Hematopoietic multipotent progenitor cell treated with erythropoietin and hydrocortisone succinate and interleukin-3 and kit ligand, for 15 days (in vitro differentiated cells): ENCODE results near the gene NFKB1.

Experiments
- DNase-seq: peaks from one replicate; pipeline ENCODE4 v3.0.0-alpha.2; 2015; ENCODE audit warnings: low spot score

NFKB1 gene

DNA sequence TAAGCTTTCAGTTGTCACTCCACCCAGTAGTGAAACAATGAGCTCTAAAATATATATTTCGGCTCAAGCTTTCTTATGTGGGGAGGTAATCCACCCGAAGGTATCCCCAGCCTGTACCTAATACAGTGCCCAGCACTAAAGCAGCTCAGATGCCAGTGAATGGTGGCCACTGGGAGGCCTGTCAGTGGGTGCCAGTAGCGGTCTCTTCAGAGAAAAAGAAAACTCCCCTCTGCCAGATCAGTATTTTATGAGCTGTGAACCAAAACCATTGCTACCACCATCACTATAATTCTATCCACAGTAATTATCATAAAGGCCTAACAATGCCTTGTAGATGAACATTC is 835 bp upstream of the NFKB1 start:
- no peak for DNase-seq

DNA sequence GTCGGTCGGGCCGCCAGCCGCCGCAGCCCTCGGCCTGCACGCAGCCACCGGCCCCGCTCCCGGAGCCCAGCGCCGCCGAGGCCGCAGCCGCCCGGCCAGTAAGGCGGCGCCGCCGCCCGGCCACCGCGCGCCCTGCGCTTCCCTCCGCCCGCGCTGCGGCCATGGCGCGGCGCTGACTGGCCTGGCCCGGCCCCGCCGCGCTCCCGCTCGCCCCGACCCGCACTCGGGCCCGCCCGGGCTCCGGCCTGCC is 213 bp downstream of the NFKB1 start:
- DNase-seq: peak; percentile 46

DNA sequence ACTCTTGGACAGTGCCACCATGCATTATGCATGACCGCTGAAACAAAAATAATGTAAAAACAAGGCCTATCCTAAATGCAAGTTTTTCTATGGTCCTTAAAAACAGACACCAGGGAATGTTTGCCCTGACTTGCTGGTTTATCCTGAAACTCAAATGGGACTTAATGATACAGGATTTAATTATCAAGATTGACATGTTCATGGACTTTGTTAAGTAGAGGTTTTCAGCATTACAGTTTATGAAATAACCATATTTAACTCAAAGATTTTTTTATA is 1.3 kb downstream of the NFKB1 start:
- no peak for DNase-seq

DNA sequence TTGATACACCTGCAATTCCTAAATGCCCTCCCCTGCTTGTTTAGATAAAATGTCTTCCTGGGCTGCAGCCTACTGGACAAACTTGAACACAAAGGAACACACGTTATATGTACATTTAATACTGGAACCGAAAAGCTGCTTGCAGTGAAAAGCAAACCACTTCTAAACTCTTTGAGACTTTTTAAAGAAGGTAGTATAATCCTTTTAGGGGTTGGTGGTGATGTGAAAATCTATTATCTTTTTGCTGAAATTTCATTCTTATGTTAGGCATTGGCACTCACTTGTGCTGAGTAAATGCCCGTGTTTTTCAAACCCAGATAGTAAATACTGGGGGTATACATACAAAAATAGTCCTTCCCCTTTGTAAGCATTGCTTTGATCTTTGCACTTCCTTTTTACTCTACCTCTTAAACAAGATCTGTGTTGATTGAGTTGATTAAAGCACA is 2.2 kb downstream of the NFKB1 start:
- no peak for DNase-seq

DNA sequence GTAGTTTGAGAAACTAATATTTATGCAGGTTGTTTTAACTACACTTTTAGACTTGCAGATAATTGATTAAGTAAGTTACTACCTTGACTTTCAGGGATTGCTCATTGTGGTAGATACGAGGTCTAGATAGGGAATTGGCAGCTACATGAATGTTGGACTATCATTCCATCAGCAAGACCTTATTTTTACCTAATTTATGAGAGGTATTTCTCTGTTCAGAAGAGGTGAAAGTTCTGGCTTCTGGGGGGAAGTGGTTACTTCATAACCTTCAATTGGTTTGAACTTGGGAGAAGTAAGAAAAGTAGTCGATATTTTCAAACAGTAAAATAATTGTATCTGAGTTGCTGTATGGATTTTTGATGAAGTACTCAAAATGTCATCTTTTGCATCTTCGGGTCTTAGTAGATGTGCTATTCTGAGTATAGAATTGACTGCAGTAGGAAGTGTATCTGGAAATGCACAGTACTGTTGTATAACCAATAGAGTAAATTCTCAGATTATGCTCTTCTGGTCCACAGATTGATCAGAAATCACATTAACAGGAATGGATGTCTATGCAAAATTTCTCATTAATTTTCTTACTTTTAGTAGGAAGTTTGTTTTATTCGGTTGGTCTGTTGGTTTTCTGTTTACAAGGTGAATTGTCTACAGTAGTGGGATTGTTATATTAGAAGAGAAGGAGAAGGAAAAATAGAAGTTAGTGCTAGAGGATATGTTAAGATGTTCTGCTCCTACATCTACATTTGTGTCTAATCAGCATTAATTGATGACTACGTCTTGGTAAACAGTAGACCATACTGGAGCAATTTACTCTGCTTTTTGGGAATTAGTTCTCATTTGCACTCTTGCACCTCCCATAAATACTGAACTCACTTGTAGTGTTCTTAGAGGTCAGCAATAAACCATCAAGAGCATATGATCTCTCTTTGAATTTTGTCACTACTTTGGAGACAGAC is 3.0 kb downstream of the NFKB1 start:
- DNase-seq: no peak

DNA sequence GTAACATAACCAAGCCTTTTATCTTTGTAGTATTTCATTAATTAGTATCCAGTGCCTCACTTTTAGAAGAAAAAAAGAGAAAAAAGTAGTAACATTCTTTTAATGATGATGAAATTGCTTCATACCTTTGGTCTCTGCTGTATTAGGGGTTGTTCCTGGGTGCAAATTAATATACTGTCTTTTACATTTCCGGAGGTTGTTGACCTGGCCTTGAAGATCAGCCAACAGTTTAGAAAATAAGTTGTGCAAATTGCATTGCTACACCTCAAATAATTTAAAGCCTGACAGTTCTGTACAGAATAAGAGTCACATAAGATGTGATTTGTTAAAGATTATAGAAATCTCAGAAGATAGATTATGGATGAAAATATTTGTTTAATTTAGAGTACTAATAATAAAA is 3.8 kb downstream of the NFKB1 start:
- no peak for DNase-seq

DNA sequence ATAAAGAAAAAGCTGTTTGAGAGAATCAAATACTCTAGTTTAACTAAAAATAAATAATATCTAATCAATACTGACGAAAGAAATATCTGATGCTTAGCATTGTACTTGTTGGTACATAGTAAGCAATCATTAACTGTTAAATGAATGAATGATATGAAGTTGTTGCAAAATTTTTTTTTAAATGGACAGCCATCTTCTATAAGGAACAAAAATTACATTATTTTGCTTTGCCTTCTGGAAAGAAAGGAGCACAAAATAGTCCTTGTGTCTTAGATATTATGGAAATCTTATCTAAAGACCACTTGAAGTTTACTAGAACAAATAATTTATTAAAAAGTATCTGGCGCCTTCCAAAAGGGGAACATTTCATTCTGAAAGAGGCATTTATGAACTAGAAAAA is 4.5 kb downstream of the NFKB1 start:
- DNase-seq: no peak

DNA sequence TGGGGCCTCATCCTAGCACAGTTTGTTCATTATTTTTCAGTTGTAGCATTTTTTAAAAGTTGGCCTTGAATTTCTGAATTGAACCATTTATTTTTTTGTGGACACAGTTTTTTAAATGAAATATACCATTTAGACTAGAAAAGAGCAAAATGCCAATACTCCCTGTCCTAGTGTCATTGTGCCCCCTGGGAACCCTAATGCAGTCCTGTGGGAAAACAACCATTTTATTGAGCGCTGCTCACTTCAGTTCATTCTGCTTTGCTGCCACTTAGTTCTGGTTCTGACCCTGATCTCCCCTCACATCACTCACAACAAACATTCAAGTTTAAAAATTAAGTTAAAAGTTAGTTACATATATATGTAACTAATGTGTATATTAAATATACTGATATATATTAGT is 5.4 kb downstream of the NFKB1 start:
- no peak for DNase-seq

DNA sequence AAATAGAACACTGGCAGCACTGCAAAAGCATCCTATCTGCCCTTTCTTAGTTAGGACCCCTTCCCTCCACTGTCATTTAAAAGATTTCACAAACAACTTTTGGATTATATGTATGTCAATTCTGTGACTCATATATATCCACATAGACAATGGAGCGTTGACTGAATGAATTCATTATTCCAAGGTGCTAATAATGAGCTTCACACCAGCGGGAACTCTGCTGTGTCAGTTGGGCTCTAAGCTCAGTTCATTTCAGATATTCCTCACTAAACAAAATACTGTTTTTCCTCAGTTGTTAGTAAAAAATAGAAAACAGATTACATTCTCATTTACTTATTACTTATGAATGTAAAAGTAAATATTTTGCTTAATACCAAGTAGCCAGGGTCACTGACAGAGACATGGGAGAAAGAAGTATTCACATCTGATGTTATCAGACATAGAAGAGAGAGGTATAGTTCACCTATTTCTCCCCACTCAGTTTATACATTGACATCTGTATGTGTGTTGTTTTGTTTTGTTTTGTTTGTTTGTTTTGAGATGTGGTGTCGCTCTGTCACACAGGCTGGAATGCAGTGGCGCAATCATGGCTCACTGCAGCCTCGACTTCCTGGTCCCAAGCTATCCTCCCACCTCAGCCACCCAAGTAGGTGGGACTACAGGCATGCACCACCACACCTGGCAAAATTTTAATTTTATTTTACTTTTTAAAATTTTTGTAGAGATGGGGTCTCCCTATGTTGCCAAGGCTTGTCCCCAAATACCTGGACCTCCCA is 10.9 kb downstream of the NFKB1 start:
- no peak for DNase-seq

DNA sequence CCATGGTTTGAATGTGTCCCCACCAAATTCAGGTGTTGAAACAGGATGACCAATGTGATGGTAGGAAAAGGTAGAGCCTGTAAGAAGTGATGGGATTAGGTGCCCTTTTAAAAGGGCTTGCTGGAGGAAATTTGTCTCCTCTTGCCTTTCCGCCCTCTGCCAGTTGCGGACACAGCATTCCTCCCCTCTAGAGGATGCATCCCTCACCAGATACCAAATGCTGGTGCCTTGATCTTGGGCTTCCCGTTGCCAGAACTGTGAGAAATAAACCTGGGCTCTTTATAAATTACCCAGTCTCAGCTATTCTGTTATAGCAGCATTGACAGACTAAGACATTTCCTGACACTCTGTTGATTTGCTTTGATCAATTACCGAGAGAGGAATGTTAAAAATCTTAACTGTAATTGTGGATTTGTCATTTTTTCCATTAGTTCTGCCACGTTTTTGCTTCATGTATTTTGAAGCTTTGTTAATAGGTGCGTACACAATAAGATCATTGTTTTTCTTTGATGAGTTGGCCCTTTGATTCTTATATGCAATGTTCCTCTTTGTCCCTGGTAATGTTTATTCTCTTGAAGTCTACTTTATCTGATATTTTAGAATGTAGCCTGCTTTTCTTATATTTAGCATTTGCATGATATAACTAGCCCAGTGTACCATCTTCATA is 13.3 kb downstream of the NFKB1 start:
- no peak for DNase-seq

DNA sequence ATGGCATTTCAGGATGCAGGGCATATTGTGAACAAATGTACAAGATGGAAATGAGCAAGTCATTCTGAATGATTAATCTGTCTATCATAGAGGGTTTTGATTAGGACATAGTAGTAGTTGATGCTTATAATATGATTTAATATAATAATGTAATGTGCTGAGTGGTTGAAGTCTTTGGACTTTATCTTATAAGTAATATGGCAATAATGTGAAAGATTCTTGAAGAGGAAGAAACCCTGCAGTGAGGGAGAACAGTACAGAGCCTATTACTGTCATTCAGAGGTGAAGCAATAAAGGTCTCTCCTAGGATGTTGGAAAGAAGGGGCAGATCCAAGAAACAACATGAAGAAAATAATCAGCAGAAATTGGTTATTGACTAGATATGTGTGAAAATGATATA is 16.6 kb downstream of the NFKB1 start:
- no peak for DNase-seq

DNA sequence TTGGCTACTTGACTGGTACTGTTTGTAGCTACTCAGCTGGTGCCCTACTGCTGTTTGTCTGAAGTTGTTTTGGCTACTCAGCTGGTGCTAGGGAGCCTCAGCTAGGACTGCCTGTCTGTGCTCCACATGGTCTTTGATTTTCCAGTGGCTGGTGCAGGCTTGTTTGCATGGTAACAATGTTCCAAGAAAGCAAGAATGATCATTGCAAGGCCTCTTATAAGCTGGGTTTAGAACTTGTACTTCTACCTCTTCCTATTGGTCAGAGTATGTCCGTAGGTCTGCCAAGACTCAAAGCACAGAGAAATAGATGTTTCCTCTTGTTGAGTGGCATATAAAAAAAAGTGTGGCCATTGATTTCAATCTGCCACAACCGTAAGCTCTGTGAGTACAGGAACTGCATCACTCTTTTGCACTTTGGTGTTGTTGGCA is 17.6 kb downstream of the NFKB1 start:
- no peak for DNase-seq

DNA sequence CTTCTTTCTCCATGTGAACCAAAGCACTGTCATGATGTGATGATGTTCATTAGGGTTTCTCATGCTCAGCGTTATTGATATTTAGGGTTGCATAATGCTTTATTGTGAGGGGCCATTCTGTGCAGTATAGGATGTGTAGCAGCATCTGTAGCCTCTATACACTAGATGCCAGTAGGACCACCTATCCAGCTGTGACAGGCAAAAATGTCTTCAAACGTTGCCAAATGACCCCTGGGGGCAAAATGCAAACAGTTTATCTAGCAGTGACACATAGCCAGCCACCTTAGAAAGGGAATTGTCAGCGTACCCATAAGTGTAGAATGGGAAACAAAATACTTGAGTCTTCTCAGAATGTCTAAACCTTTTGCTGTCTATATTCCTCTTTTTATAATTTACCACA is 18.8 kb downstream of the NFKB1 start:
- DNase-seq: no peak

DNA sequence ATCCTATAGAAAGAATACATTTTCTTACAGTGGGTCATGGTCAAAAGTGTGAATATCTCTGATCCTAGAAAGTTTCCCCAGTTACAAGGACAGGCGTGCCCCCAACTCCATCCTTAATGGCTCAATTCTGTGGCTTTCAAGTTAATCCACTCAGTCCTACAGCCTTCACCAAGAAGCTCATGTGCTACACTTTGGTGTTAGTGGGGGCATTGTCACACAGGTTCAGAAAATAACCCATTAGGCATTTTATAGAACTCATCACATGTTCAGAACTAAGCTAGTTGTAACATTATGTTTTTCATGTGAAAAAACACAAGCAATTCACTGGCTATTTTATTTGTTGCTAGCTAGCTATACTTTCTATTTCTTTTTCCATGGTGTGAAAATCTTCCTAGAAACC is 20.4 kb downstream of the NFKB1 start:
- no peak for DNase-seq

DNA sequence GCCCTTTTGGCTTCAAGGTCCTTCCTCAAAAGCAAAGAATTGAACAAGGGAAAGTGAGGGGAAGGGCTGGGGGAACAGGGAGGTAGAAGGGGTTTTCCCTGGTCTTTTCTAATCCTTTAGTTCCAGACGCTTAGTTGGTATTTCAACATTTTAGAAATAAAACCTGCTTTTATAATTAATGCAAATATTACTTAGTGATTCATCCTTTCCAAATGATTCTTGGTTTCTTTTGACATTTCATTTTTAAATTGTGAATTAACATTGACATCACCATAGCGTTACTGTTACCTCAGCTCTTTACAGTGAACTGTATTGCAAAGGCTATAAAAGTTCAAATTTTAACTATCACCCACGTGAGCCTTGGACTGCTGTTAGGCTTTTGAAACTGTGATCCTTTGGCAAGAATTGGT is 20.9 kb downstream of the NFKB1 start:
- DNase-seq: no peak

DNA sequence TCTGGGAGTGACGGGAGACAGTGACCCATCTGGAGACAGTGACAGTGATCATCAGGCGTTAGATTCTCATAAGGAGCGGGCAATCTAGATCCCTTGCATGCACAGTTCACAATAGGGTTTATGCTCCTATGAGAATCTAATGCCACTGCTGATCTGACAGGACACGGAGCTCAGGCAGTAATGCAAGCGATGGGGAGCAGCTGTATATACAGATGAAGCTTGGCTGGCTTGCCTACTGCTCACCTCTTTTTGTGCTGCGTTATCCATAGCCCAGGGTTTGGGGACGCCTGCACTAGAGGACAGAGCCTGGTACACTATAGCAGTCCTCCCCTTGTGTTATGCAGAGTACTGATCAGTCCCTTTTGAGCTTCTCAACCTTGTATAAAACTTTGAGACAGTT is 23.5 kb downstream of the NFKB1 start:
- no peak for DNase-seq

DNA sequence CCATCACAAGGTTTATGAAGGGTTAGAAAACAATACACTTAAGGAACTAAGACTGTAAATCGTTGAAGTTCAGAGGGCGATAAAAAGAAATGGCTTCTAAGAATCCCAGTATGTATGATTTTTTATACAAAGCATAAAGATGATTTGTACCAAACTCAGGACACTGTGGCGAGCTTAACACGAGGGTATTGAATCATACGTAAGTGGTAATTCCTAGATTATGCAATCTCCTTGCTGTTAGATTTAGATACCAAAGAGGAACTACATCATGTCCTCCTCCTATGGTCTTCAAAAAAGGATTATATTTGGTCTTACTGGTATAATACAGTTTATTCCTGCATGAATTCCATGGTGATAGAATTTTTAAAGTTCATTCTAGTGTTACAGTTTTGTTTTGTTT is 23.9 kb downstream of the NFKB1 start:
- DNase-seq: no peak

DNA sequence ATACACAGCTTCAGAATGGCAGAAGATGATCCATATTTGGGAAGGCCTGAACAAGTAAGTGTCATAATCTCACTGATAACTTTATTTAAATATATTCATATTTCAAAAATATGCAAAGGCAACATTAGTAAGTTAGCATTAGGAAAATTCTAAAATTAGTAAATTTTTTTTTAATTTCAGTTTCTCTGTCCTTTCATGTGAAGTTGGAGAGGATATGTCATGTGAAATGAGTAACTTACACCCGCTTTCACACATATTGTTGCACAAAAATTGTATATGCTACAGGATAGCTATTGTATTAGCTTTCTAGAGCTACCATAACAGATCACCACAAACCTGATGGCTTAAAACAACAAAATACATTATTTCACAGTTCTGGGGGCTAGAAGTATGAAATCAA is 24.3 kb downstream of the NFKB1 start:
- no peak for DNase-seq

DNA sequence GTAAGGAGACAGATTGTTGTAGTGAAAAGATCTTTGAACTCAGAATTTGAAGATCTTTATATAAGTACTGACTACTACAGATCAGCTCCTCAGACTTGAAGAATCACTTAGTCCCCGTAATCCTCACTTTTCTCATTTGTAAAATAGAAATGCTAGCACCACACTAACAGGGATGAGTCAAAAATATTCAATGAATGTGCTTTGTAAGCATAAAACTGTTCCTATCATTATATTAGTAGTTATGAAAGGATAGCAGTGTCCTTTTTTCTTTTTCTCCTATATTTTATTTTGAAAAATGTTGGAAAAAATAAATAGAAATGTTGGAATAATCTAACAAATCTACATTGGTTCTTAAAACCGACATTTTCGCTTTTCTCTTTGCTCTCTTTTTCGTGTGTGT is 25.4 kb downstream of the NFKB1 start:
- DNase-seq: no peak

DNA sequence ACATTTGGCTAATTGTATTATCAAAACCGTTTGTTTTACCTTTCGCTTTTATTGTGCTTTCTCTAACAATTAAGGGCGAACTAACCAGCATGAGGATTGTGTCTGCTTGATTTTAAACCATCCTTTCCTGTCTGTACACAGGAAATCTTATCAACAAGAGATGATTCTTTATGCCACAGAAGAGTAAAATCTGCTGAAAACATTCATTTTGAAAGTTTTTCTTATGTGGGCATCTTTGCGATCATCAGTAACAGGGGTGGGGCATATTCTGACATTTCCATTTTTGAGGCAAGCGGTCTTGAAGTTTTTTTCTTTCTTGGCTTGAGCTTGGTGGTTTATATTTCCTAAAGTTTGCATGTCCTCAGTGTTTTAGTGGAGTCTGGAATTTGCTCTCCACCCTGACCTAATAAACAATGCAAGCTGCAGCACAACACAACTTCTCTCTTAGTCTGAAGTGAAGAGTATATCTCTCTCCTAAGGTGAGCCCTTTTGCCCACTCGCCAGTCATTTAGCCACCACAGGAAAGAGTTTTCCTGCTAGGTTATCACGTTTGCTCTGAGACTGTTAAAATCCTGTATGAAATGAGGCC is 26.6 kb downstream of the NFKB1 start:
- no peak for DNase-seq

DNA sequence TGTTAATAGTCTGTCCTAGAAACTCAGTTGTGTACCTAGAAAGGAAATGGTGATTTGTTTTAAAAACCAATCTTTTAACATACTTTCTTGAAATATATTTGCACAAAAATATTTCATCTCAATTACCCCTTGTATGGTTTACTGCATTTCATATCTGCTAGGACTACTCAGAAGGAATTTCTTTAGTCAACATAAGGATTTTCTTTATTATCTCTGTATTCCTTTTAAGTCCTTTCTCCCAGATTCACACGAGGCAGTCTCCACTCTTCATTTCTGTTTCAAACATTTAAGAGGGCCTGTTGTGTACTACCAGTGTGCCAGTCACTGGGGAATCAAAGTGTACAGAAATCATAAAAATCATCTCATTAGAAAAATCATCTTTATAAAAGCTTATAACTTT is 28.8 kb downstream of the NFKB1 start:
- no peak for DNase-seq

DNA sequence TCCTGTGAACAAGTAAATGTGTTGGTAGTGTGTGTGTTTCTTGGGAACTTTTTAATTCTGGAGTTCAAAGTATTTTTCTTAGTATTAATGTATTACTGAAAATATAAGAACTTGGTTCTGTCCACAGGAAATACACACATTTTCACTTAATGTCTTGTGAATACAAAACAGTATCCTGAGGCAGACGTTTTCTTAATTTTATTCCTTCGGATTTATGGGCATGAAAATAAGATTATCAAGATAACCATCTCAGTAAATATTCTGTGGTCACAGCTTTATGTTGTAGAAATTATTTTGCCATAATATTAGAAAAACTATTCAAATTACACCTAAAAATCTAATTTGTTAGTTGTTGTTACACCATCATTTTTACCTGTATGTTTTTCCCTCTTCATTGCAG is 29.8 kb downstream of the NFKB1 start:
- no peak for DNase-seq

DNA sequence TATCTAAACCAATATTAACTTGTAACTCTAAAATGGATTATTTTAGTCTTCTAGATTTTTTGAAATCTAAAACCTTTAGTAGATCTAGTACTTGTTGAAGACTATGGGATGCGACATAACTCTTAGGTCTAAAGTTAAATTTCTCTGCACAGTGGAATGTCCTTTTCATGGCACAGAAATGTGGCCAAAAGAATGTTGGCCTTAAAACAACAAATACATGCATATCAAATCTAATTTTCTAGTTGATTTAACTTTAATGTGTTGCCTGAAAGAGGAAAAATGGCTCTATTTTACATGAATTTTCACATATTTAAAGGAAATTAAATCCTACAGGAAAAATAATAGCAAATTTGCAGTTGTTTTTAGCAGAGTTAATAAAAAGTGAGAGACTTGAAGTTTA is 30.3 kb downstream of the NFKB1 start:
- no peak for DNase-seq
